HG03066 (cell line): Measurements from ENCODE around the gene FAM168A.

Source experiments
- ATAC-seq: cut with Tn5 transposase; IDR thresholded peaks from one replicate; pipeline ENCODE4 v1.9.1; 2021; ENCODE audit warnings: low read depth; ENCODE audit not compliant: unreplicated experiment

Gene FAM168A

GRCh38 chr11:73524774-73525173 is 73.1 kb downstream of the FAM168A start:
- ATAC-seq = no peak

DNA sequence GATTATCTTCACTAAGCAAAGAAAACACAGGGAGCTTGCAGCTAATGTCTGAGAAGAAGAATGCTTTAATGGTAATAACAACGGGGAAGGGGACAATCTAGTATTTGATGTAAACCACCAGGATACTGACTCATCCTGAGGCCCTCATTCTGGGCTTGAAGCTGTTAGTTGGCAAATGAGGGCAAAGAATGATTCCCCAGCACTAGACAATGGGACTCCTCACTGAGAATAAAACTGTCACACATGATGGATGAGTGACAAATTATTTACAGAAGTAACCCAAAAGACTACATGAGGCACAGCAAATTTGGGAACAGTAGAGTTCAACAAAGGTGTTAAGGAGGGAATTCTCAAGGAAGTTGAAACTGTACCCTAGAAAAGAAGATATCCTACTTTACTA is 76.3 kb downstream of the FAM168A start:
- no peak for ATAC-seq

DNA sequence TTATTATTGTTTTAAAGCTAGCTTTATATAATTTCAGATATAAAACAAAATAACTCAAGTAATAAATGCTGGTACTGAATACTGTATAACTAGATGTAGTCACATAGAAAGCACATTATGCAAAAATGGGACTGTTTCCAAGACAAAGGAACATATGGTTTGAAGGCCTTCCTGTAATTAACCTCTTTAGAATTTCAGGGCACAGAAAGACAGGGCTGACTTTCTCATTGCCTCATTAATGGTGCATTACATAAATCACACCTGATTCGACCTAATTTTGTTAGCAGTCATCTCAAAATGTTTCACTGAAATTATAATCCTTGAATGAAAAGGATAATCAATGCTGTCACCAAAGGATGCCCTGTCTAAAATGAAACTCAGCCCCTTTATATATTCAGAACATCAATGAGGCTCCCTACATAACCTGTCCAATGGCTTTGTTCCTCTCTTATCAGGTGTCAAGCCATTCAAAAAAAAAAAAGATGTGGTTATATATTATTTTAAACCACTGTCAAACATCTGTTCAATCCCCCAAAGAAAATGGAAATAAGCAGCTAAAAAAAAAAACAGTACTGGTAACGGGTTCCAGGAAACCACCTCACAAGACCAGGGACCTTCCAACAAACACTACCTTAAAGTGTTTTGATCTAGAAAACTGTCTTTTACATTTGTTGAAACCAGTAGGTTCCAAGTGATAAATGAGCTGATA is 77.4 kb downstream of the FAM168A start:
- ATAC-seq = no peak

GRCh38 chr11:73519266-73519665 is 78.6 kb downstream of the FAM168A start:
- no peak for ATAC-seq

- no peak for ATAC-seq
Measured at GRCh38 chr11:73518195-73518594, 79.7 kb downstream of the FAM168A start.

- ATAC-seq = no peak
Measured at GRCh38 chr11:73516080-73516479, 81.8 kb downstream of the FAM168A start.

- no peak for ATAC-seq
Measured at GRCh38 chr11:73513707-73514106, 84.2 kb downstream of the FAM168A start.

GRCh38 chr11:73510877-73511276 is 87.0 kb downstream of the FAM168A start:
- ATAC-seq = no peak

DNA sequence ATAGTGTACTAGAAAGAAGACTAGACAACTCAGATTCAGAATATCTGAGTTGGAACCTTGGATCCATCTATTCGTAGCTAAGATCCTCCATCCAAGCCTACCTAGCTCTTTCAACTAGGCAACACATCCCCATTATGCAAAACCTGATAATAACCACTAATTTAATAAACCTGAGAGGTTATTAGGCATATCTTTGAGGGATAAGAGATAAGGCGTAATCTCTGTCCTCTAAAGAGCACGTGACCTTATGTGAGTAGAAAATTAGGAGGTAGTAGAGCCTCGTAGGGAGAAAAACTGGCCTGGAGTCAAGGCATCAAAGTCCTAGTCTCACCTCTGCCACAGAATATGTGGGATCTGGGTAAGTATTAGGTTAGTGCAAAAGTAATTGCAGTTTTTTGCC is 87.8 kb downstream of the FAM168A start:
- ATAC-seq = no peak

- no peak for ATAC-seq
Measured at GRCh38 chr11:73509188-73509587, 88.7 kb downstream of the FAM168A start.

GRCh38 chr11:73508243-73509176 is 89.4 kb downstream of the FAM168A start:
- no peak for ATAC-seq

DNA sequence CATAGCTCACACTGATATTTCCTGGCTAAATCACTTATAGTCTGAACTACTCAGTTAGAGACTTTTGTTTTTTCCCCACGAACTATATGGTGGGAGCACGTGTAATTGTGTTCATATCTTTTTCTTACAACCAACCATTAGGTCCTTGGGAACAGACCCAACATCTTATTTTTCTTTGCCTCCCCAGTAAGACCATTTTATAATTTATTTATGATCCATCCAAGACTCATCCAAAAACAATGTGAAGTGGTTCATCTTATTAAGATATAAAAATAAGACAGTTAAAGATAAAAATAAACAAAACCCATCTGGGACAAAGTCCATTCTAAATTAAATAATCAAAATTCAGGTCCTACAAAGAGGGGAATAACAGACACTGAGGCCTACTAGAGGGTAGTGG is 90.8 kb downstream of the FAM168A start:
- no peak for ATAC-seq

DNA sequence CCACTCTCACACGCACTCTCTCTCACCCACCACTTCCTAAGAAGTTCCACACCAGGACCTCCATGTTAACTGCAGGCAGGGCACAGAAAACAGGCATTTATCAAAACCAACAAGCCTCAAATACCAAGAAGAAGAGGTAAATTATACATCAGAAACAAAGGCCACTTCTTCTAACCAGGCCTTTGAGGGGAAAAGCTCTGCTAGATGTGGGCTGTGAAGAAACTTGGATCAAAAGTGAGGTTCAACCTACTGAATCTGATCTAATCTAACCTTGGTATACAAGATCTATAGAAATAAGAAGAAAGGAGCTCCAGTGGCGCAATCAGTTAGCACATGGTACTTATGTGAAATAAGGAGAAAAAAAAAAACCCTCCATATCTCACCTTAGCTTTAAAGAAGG is 91.9 kb downstream of the FAM168A start:
- ATAC-seq = no peak

DNA sequence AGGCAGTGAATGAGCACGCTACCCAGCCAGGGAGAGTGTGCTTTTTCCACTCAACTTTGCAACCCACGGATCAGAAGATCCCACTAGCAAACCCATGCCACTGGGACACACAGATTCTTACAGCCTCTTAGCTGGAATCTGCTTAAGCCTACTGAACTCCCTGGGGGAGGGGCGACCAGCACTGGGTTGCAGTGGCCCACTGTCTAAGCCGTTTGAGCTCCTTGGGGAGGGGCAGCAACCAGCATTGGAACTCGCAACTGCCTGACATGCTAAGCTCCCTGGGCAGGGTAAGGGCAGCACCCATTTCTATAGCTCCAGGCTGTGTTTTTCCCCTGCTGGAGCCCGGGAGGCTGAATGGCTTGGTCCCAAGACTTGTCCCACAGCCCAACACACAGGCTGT is 99.6 kb downstream of the FAM168A start:
- no peak for ATAC-seq

- no peak for ATAC-seq
Measured at GRCh38 chr11:73496134-73496533, 101.8 kb downstream of the FAM168A start.

DNA sequence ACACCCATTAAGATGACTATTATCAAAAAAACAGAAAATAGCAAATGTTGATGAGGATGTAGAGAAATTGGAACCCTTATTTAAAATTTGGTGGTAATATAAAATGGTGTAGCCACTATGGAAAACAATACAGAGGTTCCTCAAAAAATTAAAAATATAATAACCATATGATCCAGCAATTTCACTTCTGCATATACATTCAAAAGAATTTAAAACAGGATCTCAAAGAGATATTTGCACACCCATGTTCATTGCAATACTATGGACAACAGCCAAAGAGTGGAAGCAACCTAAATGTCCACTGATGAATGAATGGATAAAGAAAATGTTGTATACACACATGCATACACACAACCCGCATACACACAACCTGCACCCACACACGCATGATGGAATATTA is 102.2 kb downstream of the FAM168A start:
- ATAC-seq = no peak

GRCh38 chr11:73493956-73494598 is 103.8 kb downstream of the FAM168A start:
- ATAC-seq = no peak

DNA sequence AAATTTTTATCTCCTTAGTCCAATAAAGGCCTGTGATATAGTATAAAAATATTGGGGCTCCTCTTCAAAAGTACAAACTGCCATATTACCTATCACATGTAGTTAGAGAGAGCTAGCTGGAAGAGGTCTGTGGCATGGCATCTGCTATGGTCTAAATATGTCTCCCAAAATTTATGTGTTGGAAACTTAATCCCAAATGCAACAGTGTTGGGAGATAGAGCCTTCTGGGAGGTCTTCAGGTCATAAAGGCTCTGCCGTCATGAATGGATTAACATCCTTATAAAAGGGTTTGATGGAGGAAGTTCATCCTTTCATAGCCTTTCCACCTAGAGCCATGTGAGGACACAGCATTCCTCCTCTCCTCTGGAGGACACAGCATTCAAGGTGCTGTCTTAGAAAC is 116.3 kb downstream of the FAM168A start:
- no peak for ATAC-seq

- no peak for ATAC-seq
Measured at GRCh38 chr11:73480677-73481076, 117.2 kb downstream of the FAM168A start.

DNA sequence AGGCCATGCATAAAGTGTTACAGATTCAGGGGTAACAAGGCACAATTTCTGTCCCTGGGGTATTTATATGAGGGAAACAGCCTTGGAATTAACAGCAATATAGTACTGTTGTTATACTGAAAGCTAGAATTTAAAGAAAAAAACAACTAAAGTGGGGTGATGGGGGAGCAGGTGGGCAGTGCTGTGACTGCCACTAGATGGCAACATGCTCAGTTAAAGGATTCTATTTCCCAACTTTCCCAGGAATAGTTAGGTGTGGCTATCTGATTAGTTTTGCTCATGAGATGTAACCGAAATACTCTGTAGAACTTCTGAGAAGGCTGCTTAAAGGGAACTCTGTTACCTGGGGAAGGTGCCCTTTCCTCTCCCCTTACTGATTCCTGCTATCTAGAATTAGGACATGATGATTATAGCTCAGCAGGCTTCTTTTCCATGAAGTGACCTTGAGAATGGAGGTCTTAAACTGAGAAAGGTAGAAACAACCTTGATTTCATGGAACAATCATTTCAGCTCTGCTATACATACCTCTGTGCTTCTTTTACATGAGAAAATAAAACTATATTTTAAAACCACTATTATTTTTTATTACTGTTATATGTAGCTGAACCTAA is 119.1 kb downstream of the FAM168A start:
- ATAC-seq = no peak

GRCh38 chr11:73477518-73477917 is 120.4 kb downstream of the FAM168A start:
- no peak for ATAC-seq
